ENCODE data around the gene CFHR4. TPM values are rescaled to one million over a fixed set of nuclear protein-coding genes. Genes with fewer than 3 reads are reported as not detected.
"Not testable (repeated sequence)": the region's sequence is repeated elsewhere in the genome, so short reads cannot be mapped to it uniquely, and the experiment has no call there.

The CFHR4 gene
- total and polyA plus RNA-seq, 2 of the 13 experiments (the other 11 are each of a cell fraction or from before 2014, with no cell fraction given): not detected

DNA sequence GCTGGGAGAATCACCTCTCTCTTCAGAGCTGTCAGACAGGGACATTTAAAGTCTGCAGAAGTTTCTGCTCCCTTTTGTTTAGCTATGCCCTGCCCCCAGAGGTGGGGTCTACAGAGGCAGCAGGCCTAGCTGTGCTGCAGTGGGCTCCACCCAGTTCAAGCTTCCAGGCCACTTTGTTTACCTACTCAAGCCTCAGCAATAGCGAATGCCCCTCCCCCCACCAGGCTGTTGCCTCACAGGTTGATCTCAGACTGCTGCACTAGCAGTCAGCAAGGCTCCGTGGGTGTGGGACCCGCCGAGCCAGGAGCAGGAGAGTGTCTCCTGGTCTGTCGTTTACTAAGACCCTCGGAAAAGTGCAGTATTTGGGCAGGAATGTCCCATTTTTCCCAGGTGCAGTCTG lies 53.6 kb downstream of the CFHR4 start (continued):
- TF ChIP-seq NONO (IDR thresholded peaks at IDR 0.05): not testable (repeated sequence)
- 0 out of 2 replicates have a peak, but pooled peaks have one; percentile 33 for TF ChIP-seq NONO (CRISPR knock-in tag; conservative IDR thresholded peaks at IDR 0.05)

DNA sequence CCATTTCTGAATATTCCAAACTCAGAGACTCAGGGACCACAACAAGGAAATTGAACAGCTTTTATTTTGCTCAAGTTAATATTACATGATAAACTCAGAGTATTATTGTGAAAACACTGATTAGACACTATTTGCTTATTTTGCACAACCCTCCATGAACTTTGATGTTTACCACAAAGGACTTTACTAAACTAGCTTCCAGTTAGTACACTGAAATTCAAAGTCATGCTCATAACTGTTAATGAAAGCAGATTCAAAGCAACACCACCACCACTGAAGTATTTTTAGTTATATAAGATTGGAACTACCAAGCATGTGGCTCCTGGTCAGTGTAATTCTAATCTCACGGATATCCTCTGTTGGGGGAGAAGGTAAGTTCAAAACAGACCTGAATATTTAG lies 55.7 kb downstream of the CFHR4 start, which contains the start of gene CFHR2:
Gene CFHR2, plus strand, starts transcription at position 171 of the 400 bp plus-strand sequence. Its CDS starts 143 bp downstream, at position 314.
- H3K27ac ChIP-seq (ENCODE audit: extremely low read length, insufficient read depth, low read length): not testable (repeated sequence)

DNA sequence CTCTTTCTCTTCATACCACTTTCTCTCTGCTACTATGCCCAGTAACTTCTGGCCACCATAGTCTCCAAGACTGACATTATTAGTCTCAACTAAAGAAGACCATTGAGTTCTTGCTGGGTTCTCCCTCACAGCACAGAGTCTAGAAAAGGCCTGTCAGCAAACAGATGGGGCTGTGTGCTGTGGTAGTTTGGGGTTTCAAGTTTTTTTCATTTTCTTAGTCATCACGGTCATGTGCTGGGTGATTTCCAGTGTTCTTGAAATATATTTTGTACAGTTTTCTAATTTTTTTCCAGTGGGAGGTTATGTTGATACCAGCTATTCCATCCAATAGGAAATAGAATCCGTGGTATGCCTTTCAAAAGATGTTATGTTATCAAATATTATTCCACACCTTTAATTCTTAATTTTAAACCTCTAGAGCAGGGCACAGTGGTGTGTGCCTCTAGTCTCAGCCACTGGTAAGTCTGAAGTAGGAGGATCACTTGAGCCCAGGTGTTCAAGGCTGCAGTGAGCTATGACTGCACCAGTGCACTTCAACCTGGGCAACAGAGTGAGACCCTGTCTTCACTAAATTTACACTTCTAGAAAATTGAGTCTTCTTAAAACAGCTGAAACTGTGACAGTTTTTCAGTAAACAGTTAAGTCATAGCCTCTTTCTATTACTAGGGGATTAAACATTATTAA lies 64.0 kb downstream of the CFHR4 start:
- no TSS peak for BruUV-seq (replicated peaks)
- Histone ChIP-seq H3K4me1 (ENCODE audit: insufficient read depth, low read length) (no peaks in the 10 kb centered on the region), H3K9me3 (ENCODE audit: low read length) (no peaks in the 10 kb centered on the region), H3K79me2 (ENCODE audit: insufficient read depth, low read length) (no peaks in the 10 kb centered on the region), H3K4me2 (ENCODE audit: low read depth, low read length) (no peak overlapping the region), H3K27ac (ENCODE audit: extremely low read length, insufficient read depth, low read length) (no peak overlapping the region), H3K4me3 (replicated peaks in 1 of 3; ENCODE audit: insufficient read depth in 1 of 3, low read depth in 2 of 3, low read length in 3 of 3) (no peak overlapping the region), H3K27me3 (ENCODE audit: control insufficient read depth in 1 of 2, insufficient read depth in 2 of 2, low read length in 2 of 2) (no peaks in the 10 kb centered on the region), H3K36me3 (replicated peaks in 1 of 2; ENCODE audit: control insufficient read depth in 1 of 2, insufficient read depth in 2 of 2, low read length in 2 of 2) (no peaks in the 10 kb centered on the region), H2AFZ (ENCODE audit: low read length) (no peak overlapping the region), H3K9ac (ENCODE audit: insufficient read depth, low read depth, low read length) (no peak overlapping the region), H4K20me1 (ENCODE audit: insufficient read depth, low read length) (no peaks in the 10 kb centered on the region)
- FAIRE-seq (no peak), ATAC-seq (no peak), DNase-seq (ENCODE audit: low spot score) (no peak)
- intact Hi-C loops (cut with micrococcal nuclease; ENCODE audit: unreplicated experiment) (no loop called here), in situ Hi-C loops (cut with HindIII; ENCODE audit: extremely low pct_ligation_motif_present, low pct_unique_long_range_greater_than_20kb) (no loop called here)
- WGBS (ENCODE audit: low lambda C conversion rate): 2% methylated on average over 2 of the region's 2 CpGs
- ChIA-PET POLR2A (no interaction called here), CTCF (ENCODE audit: low intra/inter-chr PET ratio, low total read pairs) (no interaction called here)
- TF ChIP-seq, protein P1, sequence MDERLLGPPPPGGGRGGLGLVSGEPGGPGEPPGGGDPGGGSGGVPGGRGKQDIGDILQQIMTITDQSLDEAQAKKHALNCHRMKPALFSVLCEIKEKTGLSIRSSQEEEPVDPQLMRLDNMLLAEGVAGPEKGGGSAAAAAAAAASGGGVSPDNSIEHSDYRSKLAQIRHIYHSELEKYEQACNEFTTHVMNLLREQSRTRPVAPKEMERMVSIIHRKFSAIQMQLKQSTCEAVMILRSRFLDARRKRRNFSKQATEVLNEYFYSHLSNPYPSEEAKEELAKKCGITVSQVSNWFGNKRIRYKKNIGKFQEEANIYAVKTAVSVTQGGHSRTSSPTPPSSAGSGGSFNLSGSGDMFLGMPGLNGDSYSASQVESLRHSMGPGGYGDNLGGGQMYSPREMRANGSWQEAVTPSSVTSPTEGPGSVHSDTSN (CRISPR knock-in tag; IDR thresholded peaks at IDR 0.05): no peak
- TF ChIP-seq, protein P2, sequence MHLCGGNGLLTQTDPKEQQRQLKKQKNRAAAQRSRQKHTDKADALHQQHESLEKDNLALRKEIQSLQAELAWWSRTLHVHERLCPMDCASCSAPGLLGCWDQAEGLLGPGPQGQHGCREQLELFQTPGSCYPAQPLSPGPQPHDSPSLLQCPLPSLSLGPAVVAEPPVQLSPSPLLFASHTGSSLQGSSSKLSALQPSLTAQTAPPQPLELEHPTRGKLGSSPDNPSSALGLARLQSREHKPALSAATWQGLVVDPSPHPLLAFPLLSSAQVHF (CRISPR knock-in tag; IDR thresholded peaks at IDR 0.05): no peak
- TF ChIP-seq, protein P3, sequence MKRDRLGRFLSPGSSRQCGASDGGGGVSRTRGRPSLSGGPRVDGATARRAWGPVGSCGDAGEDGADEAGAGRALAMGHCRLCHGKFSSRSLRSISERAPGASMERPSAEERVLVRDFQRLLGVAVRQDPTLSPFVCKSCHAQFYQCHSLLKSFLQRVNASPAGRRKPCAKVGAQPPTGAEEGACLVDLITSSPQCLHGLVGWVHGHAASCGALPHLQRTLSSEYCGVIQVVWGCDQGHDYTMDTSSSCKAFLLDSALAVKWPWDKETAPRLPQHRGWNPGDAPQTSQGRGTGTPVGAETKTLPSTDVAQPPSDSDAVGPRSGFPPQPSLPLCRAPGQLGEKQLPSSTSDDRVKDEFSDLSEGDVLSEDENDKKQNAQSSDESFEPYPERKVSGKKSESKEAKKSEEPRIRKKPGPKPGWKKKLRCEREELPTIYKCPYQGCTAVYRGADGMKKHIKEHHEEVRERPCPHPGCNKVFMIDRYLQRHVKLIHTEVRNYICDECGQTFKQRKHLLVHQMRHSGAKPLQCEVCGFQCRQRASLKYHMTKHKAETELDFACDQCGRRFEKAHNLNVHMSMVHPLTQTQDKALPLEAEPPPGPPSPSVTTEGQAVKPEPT (CRISPR knock-in tag; IDR thresholded peaks at IDR 0.05; ENCODE audit: low read depth): no peak

More for the DNA sequence above, 55.7 kb downstream of the CFHR4 start, which contains the start of gene CFHR2:
- no CpG with 5 or more reads among the region's 1 CpG for WGBS (ENCODE audit: low lambda C conversion rate)
- in situ Hi-C loops (cut with HindIII; ENCODE audit: extremely low pct_ligation_motif_present, low pct_unique_long_range_greater_than_20kb); H3K4me1 ChIP-seq (ENCODE audit: insufficient read depth, low read length); H3K27me3 ChIP-seq (ENCODE audit: control insufficient read depth in 1 of 2, insufficient read depth in 2 of 2, low read length in 2 of 2); H3K4me3 ChIP-seq (replicated peaks in 1 of 3; ENCODE audit: insufficient read depth in 1 of 3, low read depth in 2 of 3, low read length in 3 of 3); CTCF ChIA-PET (ENCODE audit: low intra/inter-chr PET ratio, low total read pairs); H3K4me2 ChIP-seq (ENCODE audit: low read depth, low read length); H3K9me3 ChIP-seq (ENCODE audit: low read length); H2AFZ ChIP-seq (ENCODE audit: low read length); H3K36me3 ChIP-seq (replicated peaks in 1 of 2; ENCODE audit: control insufficient read depth in 1 of 2, insufficient read depth in 2 of 2, low read length in 2 of 2); intact Hi-C loops (cut with micrococcal nuclease; ENCODE audit: unreplicated experiment); H4K20me1 ChIP-seq (ENCODE audit: insufficient read depth, low read length); DNase-seq (ENCODE audit: low spot score); BruUV-seq (replicated peaks); POLR2A ChIA-PET; FAIRE-seq; H3K9ac ChIP-seq (ENCODE audit: insufficient read depth, low read depth, low read length); ATAC-seq; H3K79me2 ChIP-seq (ENCODE audit: insufficient read depth, low read length): not testable (repeated sequence)

Data from HepG2 (cell line).